ENCODE data around the gene VSIR.

Gene VSIR

DNA sequence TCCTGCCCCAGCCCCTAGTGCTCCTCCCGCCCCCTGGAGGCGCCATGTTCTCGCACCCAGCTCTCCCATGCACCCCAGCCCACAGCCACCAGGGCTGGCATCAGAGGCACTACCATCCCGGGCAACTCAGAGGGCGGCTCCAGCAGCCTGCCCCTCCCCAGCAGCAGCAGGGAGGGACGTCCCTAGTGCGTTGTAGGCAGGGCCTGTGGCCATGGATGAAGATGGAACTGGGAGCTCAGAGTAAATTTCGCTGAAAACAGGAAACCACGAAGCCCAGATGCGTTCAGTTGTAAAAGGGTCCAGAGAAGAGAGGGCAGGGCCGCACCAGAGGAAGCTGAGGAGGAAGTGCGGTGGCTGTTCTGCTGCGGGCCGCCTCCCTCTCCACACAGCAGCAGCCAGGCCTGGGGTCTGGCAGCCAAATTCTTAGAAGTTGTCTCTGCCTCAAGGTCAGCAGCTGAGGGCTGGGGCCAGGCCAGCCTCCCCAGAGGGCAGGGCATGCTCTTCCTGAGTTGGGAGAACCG lies 24.6 kb downstream of the VSIR start:
- no peaks in the 10 kb centered on the region for H4K20me1 ChIP-seq (ENCODE audit: insufficient read depth, low read length)
- peak overlapping the region; percentile 55 for H2AFZ ChIP-seq (ENCODE audit: low read depth, low read length)
- H3K79me2 ChIP-seq (ENCODE audit: insufficient read depth, low read length), result no peaks in the 10 kb centered on the region
- H3K36me3 ChIP-seq (ENCODE audit: insufficient read depth, low read length), result peaks cover 8% of the 10 kb centered on the region; the same call in 1 of the 2 replicates
- H3K4me3 ChIP-seq (ENCODE audit: low read depth in 1 of 2, low read length in 2 of 2), result peak overlapping the region in 1 of 2 experiments; percentile 34; a peak in 1 of 4 replicates
- no peak for TF ChIP-seq EZH2 (IDR thresholded peaks at IDR 0.05; ENCODE audit: borderline replicate concordance, low read depth, low read length, severe bottlenecking)
- TF ChIP-seq CTCF (IDR thresholded peaks at IDR 0.05; ENCODE audit: borderline replicate concordance, extremely low read depth, low read length, poor library complexity, severe bottlenecking), result peak; percentile 60
- DNase-seq (peak; percentile 98), ATAC-seq (ENCODE audit: insufficient read depth, low read depth) (peak; percentile 94)
- H3K9me3 ChIP-seq (ENCODE audit: insufficient read depth, low read length, severe bottlenecking), result no peaks in the 10 kb centered on the region
- no peaks in the 10 kb centered on the region for H3K27me3 ChIP-seq (ENCODE audit: insufficient read depth, low read length, poor library complexity)
- peak overlapping the region; percentile 58 for H3K9ac ChIP-seq (ENCODE audit: low read depth, low read length)
- peak overlapping the region; percentile 95 for H3K27ac ChIP-seq (ENCODE audit: low read length)
- peaks cover 60% of the 10 kb centered on the region for H3K4me1 ChIP-seq (ENCODE audit: insufficient read depth, low read length)
- H3K4me2 ChIP-seq (ENCODE audit: insufficient read depth, low read length), result peak overlapping the region; percentile 55

GRCh38 chr10:71747551-71748523 lies 25.5 kb downstream of the VSIR start:
- Histone ChIP-seq H3K9me3 (ENCODE audit: insufficient read depth, low read length, severe bottlenecking) (no peaks in the 10 kb centered on the region), H3K4me2 (ENCODE audit: insufficient read depth, low read length) (peak overlapping the region; percentile 54), H4K20me1 (ENCODE audit: insufficient read depth, low read length) (no peaks in the 10 kb centered on the region), H3K4me1 (ENCODE audit: insufficient read depth, low read length) (peaks cover 66% of the 10 kb centered on the region), H3K27ac (ENCODE audit: low read length) (peak overlapping the region; percentile 95), H3K36me3 (ENCODE audit: insufficient read depth, low read length) (peaks cover 8% of the 10 kb centered on the region; the same call in 1 of the 2 replicates), H2AFZ (ENCODE audit: low read depth, low read length) (peak overlapping the region; percentile 21), H3K9ac (ENCODE audit: low read depth, low read length) (peak overlapping the region; percentile 58), H3K27me3 (ENCODE audit: insufficient read depth, low read length, poor library complexity) (no peaks in the 10 kb centered on the region), H3K79me2 (ENCODE audit: insufficient read depth, low read length) (no peaks in the 10 kb centered on the region), H3K4me3 (ENCODE audit: low read depth in 1 of 2, low read length in 2 of 2) (peak overlapping the region in 1 of 2 experiments; percentile 23; a peak in 1 of 4 replicates)
- peak; percentile 17 for ATAC-seq (ENCODE audit: insufficient read depth, low read depth)
- no peak for TF ChIP-seq CTCF (IDR thresholded peaks at IDR 0.05; ENCODE audit: borderline replicate concordance, extremely low read depth, low read length, poor library complexity, severe bottlenecking)
- TF ChIP-seq EZH2 (IDR thresholded peaks at IDR 0.05; ENCODE audit: borderline replicate concordance, low read depth, low read length, severe bottlenecking), result no peak
- peak; percentile 77 for DNase-seq

DNA sequence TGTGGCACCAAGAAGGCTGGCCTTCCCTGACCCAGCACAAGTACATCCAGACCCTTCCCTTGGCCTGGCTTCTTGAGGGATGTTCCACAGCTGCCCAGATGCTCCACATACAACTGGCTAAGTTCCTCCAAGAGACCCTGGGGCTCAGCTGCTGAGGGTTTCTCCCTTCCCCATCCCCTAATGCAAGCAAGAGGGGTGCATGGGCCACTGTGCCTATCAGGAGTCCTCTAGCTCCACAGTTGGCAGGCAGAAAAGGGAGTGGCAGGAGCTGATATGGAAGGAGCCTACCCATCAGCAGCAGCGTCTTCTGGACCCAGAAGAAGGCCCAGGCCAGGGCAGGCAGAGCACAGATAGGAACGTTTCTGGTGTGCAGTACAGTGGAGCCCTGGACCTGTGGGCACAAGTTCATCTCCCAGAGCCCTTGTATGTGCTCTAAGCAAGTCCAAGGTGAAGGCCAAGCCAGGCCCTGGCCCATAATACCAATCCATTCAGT lies 26.2 kb downstream of the VSIR start:
- DNase-seq (peak; percentile 25), ATAC-seq (ENCODE audit: insufficient read depth, low read depth) (no peak)
- no peak overlapping the region for H3K4me3 ChIP-seq (ENCODE audit: low read depth in 1 of 2, low read length in 2 of 2)
- H3K4me1 ChIP-seq (ENCODE audit: insufficient read depth, low read length), result peaks cover 69% of the 10 kb centered on the region
- peak overlapping the region; percentile 58 for H3K9ac ChIP-seq (ENCODE audit: low read depth, low read length)
- H4K20me1 ChIP-seq (ENCODE audit: insufficient read depth, low read length), result no peaks in the 10 kb centered on the region
- H3K27me3 ChIP-seq (ENCODE audit: insufficient read depth, low read length, poor library complexity), result no peaks in the 10 kb centered on the region
- H3K79me2 ChIP-seq (ENCODE audit: insufficient read depth, low read length), result no peaks in the 10 kb centered on the region
- H2AFZ ChIP-seq (ENCODE audit: low read depth, low read length), result no peak overlapping the region
- TF ChIP-seq EZH2 (IDR thresholded peaks at IDR 0.05; ENCODE audit: borderline replicate concordance, low read depth, low read length, severe bottlenecking) (no peak), CTCF (IDR thresholded peaks at IDR 0.05; ENCODE audit: borderline replicate concordance, extremely low read depth, low read length, poor library complexity, severe bottlenecking) (no peak)
- peaks cover 8% of the 10 kb centered on the region; the same call in 1 of the 2 replicates for H3K36me3 ChIP-seq (ENCODE audit: insufficient read depth, low read length)
- H3K4me2 ChIP-seq (ENCODE audit: insufficient read depth, low read length), result no peak overlapping the region
- peak overlapping the region; percentile 95 for H3K27ac ChIP-seq (ENCODE audit: low read length)
- no peaks in the 10 kb centered on the region for H3K9me3 ChIP-seq (ENCODE audit: insufficient read depth, low read length, severe bottlenecking)

Measured in DND-41 (cell line).